Chondrocyte (in vitro differentiated cells): ENCODE results near the gene PCNX3. TPM values are rescaled to one million over a fixed set of nuclear protein-coding genes. Genes with fewer than 3 reads are reported as not detected.

Experiments
- DNase-seq: peaks from one replicate; pipeline ENCODE4 v3.0.0; 2021; ENCODE audit warnings: mixed read lengths, low spot score
- H3K27ac Mint-ChIP-seq: one replicate; pipeline ENCODE4 v1.8.0; 2021; ENCODE audit warnings: mild to moderate bottlenecking, moderate library complexity, mixed read lengths; ENCODE audit not compliant: unreplicated experiment
- H3K27me3 Mint-ChIP-seq: 2 replicates; pipeline ENCODE4 v1.8.0; 2021; ENCODE audit warnings: low read depth, mixed read lengths
- H3K36me3 Mint-ChIP-seq: 2 replicates; pipeline ENCODE4 v1.8.0; 2021; ENCODE audit warnings: low read depth, mixed read lengths
- H3K4me1 Mint-ChIP-seq: 2 replicates; pipeline ENCODE4 v1.8.0; 2021; ENCODE audit warnings: low read depth, mild to moderate bottlenecking, mixed read lengths
- H3K4me3 Mint-ChIP-seq: one replicate; pipeline ENCODE4 v1.8.0; 2021; ENCODE audit warnings: mild to moderate bottlenecking, moderate library complexity, mixed read lengths; ENCODE audit not compliant: unreplicated experiment
- H3K9me3 Mint-ChIP-seq: 2 replicates; pipeline ENCODE4 v1.8.0; 2021; ENCODE audit warnings: low read depth, mixed read lengths
- total RNA-seq: library from RNA; stranded (reverse); gene quantifications from 3 replicates; pipeline ENCODE4 v1.2.1, GENCODE V29; 2021
- TF ChIP-seq, protein P1 (sequence below): fragments of 200-600 bp; sonication (generic); IDR thresholded peaks from 2 replicates; pipeline ENCODE4 v1.5.0; 2021; ENCODE audit warnings: antibody characterized with exemption, mild to moderate bottlenecking, moderate library complexity

Gene PCNX3
- total RNA-seq, 1 donor from 2014 or later = 36.3 TPM

DNA sequence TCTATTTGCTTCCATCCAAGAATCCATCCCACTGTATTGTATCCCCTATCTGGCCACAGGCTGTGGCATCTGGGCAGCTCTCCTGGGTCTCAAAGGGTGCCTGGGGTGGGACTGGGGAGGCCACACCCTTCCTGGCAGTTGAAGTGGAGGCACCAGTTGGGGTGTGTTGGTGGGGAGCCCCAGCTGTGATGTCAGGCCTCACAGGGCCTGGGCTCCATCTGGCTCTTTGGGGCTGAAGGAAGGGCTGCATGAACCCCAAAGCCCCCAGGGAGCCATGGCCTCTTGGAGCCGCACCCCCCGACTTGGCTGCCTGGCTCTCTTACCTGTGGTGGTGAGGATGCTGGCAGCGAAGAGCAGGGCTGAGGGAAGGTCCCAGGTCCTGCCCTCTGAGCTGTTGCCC is 20.4 kb upstream of the PCNX3 start:
- no peaks in the 10 kb centered on the region for H3K9me3 Mint-ChIP-seq
- no peak for DNase-seq
- H3K4me3 Mint-ChIP-seq = no peak overlapping the region
- no peaks in the 10 kb centered on the region for H3K27me3 Mint-ChIP-seq
- TF ChIP-seq, protein P1, sequence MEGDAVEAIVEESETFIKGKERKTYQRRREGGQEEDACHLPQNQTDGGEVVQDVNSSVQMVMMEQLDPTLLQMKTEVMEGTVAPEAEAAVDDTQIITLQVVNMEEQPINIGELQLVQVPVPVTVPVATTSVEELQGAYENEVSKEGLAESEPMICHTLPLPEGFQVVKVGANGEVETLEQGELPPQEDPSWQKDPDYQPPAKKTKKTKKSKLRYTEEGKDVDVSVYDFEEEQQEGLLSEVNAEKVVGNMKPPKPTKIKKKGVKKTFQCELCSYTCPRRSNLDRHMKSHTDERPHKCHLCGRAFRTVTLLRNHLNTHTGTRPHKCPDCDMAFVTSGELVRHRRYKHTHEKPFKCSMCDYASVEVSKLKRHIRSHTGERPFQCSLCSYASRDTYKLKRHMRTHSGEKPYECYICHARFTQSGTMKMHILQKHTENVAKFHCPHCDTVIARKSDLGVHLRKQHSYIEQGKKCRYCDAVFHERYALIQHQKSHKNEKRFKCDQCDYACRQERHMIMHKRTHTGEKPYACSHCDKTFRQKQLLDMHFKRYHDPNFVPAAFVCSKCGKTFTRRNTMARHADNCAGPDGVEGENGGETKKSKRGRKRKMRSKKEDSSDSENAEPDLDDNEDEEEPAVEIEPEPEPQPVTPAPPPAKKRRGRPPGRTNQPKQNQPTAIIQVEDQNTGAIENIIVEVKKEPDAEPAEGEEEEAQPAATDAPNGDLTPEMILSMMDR = no peak
- H3K27ac Mint-ChIP-seq = no peak overlapping the region
- peaks cover 10% of the 10 kb centered on the region for H3K36me3 Mint-ChIP-seq
- H3K4me1 Mint-ChIP-seq = peaks cover 10% of the 10 kb centered on the region

DNA sequence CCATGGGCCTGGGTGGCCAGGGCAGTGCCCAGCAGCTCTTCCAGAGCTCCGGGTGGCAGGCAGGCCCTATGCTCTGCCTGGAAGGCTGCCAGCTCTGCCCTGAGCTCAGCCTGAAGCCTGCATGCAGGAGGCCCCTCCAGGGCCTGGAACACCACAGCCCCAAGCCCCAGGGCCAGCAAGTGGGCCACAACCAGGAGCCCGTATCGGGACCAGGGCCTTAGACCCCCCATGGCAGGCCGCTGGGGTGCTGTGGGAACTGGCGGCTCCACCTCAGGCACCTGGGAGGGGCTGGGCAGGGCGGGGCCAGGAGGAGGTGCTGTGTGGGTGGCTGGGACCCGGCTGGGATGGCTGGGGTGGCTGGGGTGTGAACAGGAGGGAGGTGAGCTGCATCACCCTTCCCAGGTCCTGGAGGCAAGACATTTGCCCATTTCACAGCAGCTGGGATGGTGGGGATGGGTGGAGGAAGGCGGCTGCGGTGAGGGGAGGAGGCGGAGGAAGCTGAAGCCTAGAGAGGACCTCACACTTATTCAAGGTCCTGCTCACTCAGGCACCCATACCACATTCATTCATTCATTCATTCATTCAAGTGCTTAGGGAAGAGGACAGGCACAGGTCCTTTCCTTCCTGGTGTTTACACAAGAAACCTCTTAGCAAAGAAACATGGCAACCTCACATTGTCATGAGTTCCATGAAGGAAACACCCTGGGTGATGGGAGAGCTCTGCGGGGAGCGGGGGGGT is 19.9 kb upstream of the PCNX3 start, which contains the start of gene KCNK7:
TSS of gene KCNK7 (minus strand) at position 258 of the 739 bp plus-strand sequence. CDS start at position 230, 28 bp downstream.
- TF ChIP-seq, protein P1 = no peak
- Mint-ChIP-seq H3K27me3 (no peaks in the 10 kb centered on the region), H3K27ac (no peak within 1 kb of the TSS), H3K4me1 (peaks cover 5% of the 10 kb centered on the region), H3K36me3 (peaks cover 6% of the 10 kb centered on the region), H3K4me3 (no peak within 1 kb of the TSS), H3K9me3 (no peaks in the 10 kb centered on the region)
- no peak for DNase-seq

DNA sequence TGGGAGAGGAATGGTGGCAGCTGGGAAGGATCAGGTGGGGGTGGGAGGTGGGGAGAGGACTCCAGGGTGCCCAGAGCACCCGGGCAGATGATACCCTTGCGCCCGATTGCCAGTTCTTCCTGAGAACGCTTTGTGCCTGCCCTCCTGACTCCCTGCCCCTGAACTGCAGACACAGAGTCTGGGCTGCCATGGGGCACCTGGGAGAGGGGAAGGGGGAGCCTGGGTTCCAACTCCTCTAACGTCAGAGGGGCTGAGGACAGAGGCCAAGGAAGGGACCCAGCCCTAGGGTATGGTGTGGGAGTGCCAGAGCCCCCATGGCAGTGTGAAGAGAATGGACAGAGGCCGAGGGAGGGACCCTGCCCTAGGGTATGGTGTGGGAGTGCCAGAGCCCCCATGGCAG is 19.1 kb upstream of the PCNX3 start:
- peaks cover 5% of the 10 kb centered on the region for H3K4me1 Mint-ChIP-seq
- no peak overlapping the region for H3K27ac Mint-ChIP-seq
- no peaks in the 10 kb centered on the region for H3K27me3 Mint-ChIP-seq
- no peaks in the 10 kb centered on the region for H3K9me3 Mint-ChIP-seq
- TF ChIP-seq, protein P1 = no peak
- no peak overlapping the region for H3K4me3 Mint-ChIP-seq
- no peak for DNase-seq
- H3K36me3 Mint-ChIP-seq = peaks cover 8% of the 10 kb centered on the region

DNA sequence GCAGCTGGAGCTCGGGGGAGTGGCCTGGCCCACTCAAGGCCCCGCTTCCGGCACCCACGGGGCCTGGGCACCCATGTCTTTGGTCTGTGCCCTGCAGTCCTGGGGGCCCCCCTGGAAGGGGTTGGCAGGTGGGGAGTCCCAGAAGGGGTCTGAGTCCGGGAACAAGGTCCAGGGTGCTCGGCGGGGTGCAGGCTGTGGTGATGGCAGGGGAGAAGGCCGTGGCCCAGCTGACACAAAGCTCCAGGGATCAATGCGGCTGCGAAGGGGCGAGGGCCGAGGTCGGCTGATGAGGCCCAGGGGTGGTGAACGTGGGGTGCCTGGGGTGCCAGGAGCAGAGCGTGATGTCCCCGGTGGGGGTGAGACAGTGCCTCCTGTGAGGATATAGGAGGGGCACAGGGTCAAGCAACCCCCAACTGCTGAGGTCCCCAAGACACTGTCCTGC is 17.3 kb upstream of the PCNX3 start:
- H3K27me3 Mint-ChIP-seq = no peaks in the 10 kb centered on the region

DNA sequence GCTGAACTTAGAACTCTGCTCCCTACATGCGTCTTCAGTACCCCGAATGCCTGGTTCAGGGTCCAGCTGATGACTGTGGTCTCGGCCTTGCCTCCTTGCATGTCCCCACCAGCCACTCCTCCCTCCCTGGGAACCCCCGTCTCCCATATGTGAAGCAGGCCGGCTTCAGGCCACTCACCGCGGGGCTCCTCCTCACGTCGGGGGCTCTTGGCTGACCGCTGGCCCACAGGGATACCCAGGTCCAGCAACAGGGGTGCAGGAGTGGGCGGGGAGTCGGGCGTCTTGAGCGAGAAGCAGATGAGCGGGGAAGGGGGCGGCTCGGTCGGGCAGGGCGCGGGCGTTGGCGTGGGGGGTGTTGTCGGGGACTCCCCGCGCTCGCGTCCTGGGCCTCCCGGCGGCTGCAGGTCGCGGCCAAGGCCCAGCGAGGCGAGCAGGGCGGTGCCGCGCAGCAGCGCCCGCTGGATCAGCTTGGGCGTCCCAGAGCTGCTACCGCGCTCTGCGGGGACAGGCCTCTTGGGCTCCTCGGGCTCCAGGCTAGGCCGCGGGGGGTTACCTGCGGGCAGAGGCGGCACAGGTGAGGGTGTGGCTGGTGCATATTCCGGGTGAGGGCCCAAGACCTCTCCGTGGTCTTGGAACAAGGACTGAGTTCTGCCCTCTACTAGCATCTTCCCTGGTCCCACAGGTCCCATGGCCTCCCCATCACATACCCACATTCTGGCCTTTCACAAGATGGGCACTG is 16.2 kb upstream of the PCNX3 start:
- no peak for DNase-seq
- peaks cover 5% of the 10 kb centered on the region for H3K4me1 Mint-ChIP-seq
- H3K27ac Mint-ChIP-seq = no peak overlapping the region
- TF ChIP-seq, protein P1 = no peak
- no peaks in the 10 kb centered on the region for H3K9me3 Mint-ChIP-seq
- peaks cover 17% of the 10 kb centered on the region for H3K36me3 Mint-ChIP-seq
- H3K4me3 Mint-ChIP-seq = no peak overlapping the region
- H3K27me3 Mint-ChIP-seq = no peaks in the 10 kb centered on the region

More for the DNA sequence above, 17.3 kb upstream of the PCNX3 start:
- TF ChIP-seq, protein P1 = no peak
- H3K9me3 Mint-ChIP-seq = no peaks in the 10 kb centered on the region
- DNase-seq = no peak
- peaks cover 5% of the 10 kb centered on the region for H3K4me1 Mint-ChIP-seq
- H3K4me3 Mint-ChIP-seq = no peak overlapping the region
- H3K27ac Mint-ChIP-seq = no peak overlapping the region
- H3K36me3 Mint-ChIP-seq = peaks cover 9% of the 10 kb centered on the region
